ENCODE measurements around the gene CRHR1.

The CRHR1 gene

DNA sequence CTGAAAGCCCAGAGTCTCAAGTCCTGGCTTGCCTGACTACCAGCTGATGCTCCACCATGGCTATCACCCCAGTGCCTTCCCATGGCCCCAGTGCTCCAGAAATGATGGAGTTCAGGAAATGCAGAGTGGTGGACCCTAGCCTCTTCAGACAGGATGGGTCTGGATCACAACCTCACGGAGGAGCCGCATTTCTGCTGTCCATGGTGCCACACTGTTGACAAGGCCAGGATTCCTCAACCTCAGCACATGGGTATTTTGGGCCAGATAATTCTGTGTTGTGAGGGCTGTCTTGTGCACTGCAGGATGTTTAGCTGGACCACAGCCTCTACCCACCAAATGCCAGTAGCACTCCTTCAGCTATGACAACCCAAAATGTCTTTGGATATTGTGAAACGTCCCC lies 6.7 kb upstream of the CRHR1 start:
- TF ChIP-seq TAF1 (IDR thresholded peaks at IDR 0.05; ENCODE audit: borderline replicate concordance, insufficient read depth, low read length): no peak
- TF ChIP-seq, protein P1, sequence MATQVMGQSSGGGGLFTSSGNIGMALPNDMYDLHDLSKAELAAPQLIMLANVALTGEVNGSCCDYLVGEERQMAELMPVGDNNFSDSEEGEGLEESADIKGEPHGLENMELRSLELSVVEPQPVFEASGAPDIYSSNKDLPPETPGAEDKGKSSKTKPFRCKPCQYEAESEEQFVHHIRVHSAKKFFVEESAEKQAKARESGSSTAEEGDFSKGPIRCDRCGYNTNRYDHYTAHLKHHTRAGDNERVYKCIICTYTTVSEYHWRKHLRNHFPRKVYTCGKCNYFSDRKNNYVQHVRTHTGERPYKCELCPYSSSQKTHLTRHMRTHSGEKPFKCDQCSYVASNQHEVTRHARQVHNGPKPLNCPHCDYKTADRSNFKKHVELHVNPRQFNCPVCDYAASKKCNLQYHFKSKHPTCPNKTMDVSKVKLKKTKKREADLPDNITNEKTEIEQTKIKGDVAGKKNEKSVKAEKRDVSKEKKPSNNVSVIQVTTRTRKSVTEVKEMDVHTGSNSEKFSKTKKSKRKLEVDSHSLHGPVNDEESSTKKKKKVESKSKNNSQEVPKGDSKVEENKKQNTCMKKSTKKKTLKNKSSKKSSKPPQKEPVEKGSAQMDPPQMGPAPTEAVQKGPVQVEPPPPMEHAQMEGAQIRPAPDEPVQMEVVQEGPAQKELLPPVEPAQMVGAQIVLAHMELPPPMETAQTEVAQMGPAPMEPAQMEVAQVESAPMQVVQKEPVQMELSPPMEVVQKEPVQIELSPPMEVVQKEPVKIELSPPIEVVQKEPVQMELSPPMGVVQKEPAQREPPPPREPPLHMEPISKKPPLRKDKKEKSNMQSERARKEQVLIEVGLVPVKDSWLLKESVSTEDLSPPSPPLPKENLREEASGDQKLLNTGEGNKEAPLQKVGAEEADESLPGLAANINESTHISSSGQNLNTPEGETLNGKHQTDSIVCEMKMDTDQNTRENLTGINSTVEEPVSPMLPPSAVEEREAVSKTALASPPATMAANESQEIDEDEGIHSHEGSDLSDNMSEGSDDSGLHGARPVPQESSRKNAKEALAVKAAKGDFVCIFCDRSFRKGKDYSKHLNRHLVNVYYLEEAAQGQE (IDR thresholded peaks at IDR 0.05; ENCODE audit: insufficient read depth in 1 of 2, low read depth in 2 of 2, low read length in 2 of 2): peak; percentile 76 to 90

GRCh38 chr17:45780921-45781320 lies 3.2 kb upstream of the CRHR1 start:
- TF ChIP-seq TAF1 (IDR thresholded peaks at IDR 0.05; ENCODE audit: borderline replicate concordance, insufficient read depth, low read length) (no peak), SIN3A (IDR thresholded peaks at IDR 0.05; ENCODE audit: borderline replicate concordance, insufficient read depth, low read length) (no peak), FOXP2 (optimal IDR thresholded peaks at IDR 0.05; ENCODE audit: borderline replicate concordance, extremely low read depth, extremely low read length, insufficient read depth) (no peak), POLR2AphosphoS5 (IDR thresholded peaks at IDR 0.05; ENCODE audit: low read depth, low read length) (no peak)
- TF ChIP-seq, protein P1 (IDR thresholded peaks at IDR 0.05; ENCODE audit: insufficient read depth in 1 of 2, low read depth in 2 of 2, low read length in 2 of 2): no peak

- TF ChIP-seq SIN3A (IDR thresholded peaks at IDR 0.05; ENCODE audit: borderline replicate concordance, insufficient read depth, low read length): no peak
- TF ChIP-seq, protein P1 (IDR thresholded peaks at IDR 0.05; ENCODE audit: insufficient read depth in 1 of 2, low read depth in 2 of 2, low read length in 2 of 2): no peak
- TF ChIP-seq TAF1 (IDR thresholded peaks at IDR 0.05; ENCODE audit: borderline replicate concordance, insufficient read depth, low read length): no peak
- no peak for TF ChIP-seq FOXP2 (optimal IDR thresholded peaks at IDR 0.05; ENCODE audit: borderline replicate concordance, extremely low read depth, extremely low read length, insufficient read depth)
- no peak for TF ChIP-seq POLR2AphosphoS5 (IDR thresholded peaks at IDR 0.05; ENCODE audit: low read depth, low read length)
Observed at GRCh38 chr17:45782889-45783592, 1.1 kb upstream of the CRHR1 start.

GRCh38 chr17:45783593-45784292 lies 377 bp upstream of the CRHR1 start:
- TF ChIP-seq TAF1 (IDR thresholded peaks at IDR 0.05; ENCODE audit: borderline replicate concordance, insufficient read depth, low read length): no peak
- no peak for TF ChIP-seq POLR2AphosphoS5 (IDR thresholded peaks at IDR 0.05; ENCODE audit: low read depth, low read length)

DNA sequence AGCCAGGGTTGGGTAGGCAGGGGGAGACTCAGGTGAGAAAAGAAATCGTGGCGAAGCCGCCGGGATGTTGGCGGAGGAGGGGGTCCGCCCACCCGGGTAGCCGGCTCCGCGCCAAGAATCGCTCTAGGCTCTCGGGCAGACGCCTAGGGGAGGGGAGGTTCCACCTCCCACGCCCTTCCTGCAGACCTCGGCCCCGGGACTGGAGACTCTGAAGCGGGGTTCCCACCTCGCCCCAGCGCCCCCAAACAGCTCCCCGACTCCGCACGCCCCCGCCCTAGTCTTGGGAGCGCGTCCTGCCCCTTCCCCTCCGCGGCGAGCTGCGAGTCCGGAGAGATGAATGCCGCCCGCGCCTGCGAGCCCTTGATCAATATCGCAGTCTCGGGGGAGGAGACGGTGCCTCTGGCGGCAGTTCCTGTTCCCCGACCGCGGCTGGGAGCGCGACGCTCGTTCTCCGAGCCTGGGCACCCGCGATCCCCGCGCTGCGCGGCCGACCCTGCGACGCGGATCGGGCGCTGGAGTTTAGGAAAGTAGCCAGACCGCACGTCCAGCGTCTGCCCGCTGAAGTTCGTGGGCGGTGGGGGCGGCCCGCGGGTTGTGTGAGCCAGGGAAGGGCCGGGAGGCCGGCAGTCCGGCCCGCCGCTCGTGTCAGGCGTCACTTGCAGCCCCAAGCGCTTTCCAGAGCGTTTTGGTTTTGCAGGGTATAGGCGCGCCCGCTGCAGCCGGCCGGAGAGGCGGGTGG lies 790 bp downstream of the CRHR1 start:
- no peak for TF ChIP-seq POLR2AphosphoS5 (IDR thresholded peaks at IDR 0.05; ENCODE audit: low read depth, low read length)
- TF ChIP-seq FOXP2 (optimal IDR thresholded peaks at IDR 0.05; ENCODE audit: borderline replicate concordance, extremely low read depth, extremely low read length, insufficient read depth): no peak
- TF ChIP-seq TAF1 (IDR thresholded peaks at IDR 0.05; ENCODE audit: borderline replicate concordance, insufficient read depth, low read length): no peak
- TF ChIP-seq, protein P1 (IDR thresholded peaks at IDR 0.05; ENCODE audit: insufficient read depth in 1 of 2, low read depth in 2 of 2, low read length in 2 of 2): no peak
- no peak for TF ChIP-seq SIN3A (IDR thresholded peaks at IDR 0.05; ENCODE audit: borderline replicate concordance, insufficient read depth, low read length)

Measured in PFSK-1 (cell line).